ENCODE results near the gene TASOR2.

Gene TASOR2

GRCh38 chr10:5683065-5683464 is 1.6 kb upstream of the TASOR2 start:
- no peak for DNase-seq (ENCODE audit: low read depth in 2 of 2)

GRCh38 chr10:5684971-5685763 is 529 bp downstream of the TASOR2 start:
- peak; percentile 23 to 46 for DNase-seq (ENCODE audit: low read depth in 2 of 2)

- DNase-seq (ENCODE audit: low read depth in 2 of 2): no peak
These were observed 1.2 kb downstream of the TASOR2 start for GRCh38 chr10:5685764-5686240.

GRCh38 chr10:5688587-5688986 is 3.9 kb downstream of the TASOR2 start:
- DNase-seq (ENCODE audit: low read depth in 2 of 2): no peak

- no peak for DNase-seq (ENCODE audit: low read depth in 2 of 2)
These were observed 7.1 kb downstream of the TASOR2 start for GRCh38 chr10:5691786-5692185.

GRCh38 chr10:5692461-5693358 is 8.1 kb downstream of the TASOR2 start:
- peak; percentile 27 to 30 for DNase-seq (ENCODE audit: low read depth in 2 of 2)

- DNase-seq (ENCODE audit: low read depth in 2 of 2): no peak
These were observed 9.9 kb downstream of the TASOR2 start for GRCh38 chr10:5694573-5694972.

GRCh38 chr10:5697342-5697741 is 12.7 kb downstream of the TASOR2 start:
- DNase-seq (ENCODE audit: low read depth in 2 of 2): no peak

- DNase-seq (ENCODE audit: low read depth in 2 of 2): no peak
These were observed 13.4 kb downstream of the TASOR2 start for GRCh38 chr10:5698062-5698461.

GRCh38 chr10:5708356-5708755 is 23.7 kb downstream of the TASOR2 start:
- no peak for DNase-seq (ENCODE audit: low read depth in 2 of 2)

GRCh38 chr10:5709865-5710264 is 25.2 kb downstream of the TASOR2 start:
- DNase-seq (ENCODE audit: low read depth in 2 of 2): no peak

- DNase-seq (ENCODE audit: low read depth in 2 of 2): no peak
These were observed 26.2 kb downstream of the TASOR2 start for GRCh38 chr10:5710859-5711258.

GRCh38 chr10:5711642-5712041 is 27.0 kb downstream of the TASOR2 start:
- no peak for DNase-seq (ENCODE audit: low read depth in 2 of 2)

- DNase-seq (ENCODE audit: low read depth in 2 of 2): no peak
These were observed 34.9 kb downstream of the TASOR2 start for GRCh38 chr10:5719546-5719945.

- DNase-seq (ENCODE audit: low read depth in 2 of 2): no peak
These were observed 35.5 kb downstream of the TASOR2 start for GRCh38 chr10:5720182-5720581.

- no peak for DNase-seq (ENCODE audit: low read depth in 2 of 2)
These were observed 39.1 kb downstream of the TASOR2 start for GRCh38 chr10:5723692-5724091.

GRCh38 chr10:5730766-5731165 is 46.1 kb downstream of the TASOR2 start:
- no peak for DNase-seq (ENCODE audit: low read depth in 2 of 2)

GRCh38 chr10:5731559-5731958 is 46.9 kb downstream of the TASOR2 start:
- DNase-seq (ENCODE audit: low read depth in 2 of 2): no peak

- DNase-seq (ENCODE audit: low read depth in 2 of 2): no peak
These were observed 47.5 kb downstream of the TASOR2 start for GRCh38 chr10:5732141-5732540.
